HUES48 (cell line): ENCODE results near the gene POGZ.

Experiments
- H3K27ac ChIP-seq: one replicate; pipeline ENCODE4 v1.7.0; 2013; ENCODE audit warnings: low read depth, low read length, inconsistent platforms
- H3K27me3 ChIP-seq: 2 replicates; pipeline ENCODE4 v1.6.1; 2013; ENCODE audit warnings: mild to moderate bottlenecking, low read length; ENCODE audit not compliant: control insufficient read depth, insufficient read depth
- H3K36me3 ChIP-seq: 2 replicates; pipeline ENCODE4 v1.6.1; 2013; ENCODE audit warnings: low read length; ENCODE audit not compliant: control insufficient read depth, insufficient read depth
- H3K4me1 ChIP-seq: 2 replicates; pipeline ENCODE4 v1.6.1; 2013; ENCODE audit warnings: mild to moderate bottlenecking, low read length; ENCODE audit not compliant: control insufficient read depth, insufficient read depth
- H3K4me3 ChIP-seq: 2 replicates; pipeline ENCODE4 v1.5.1; 2013; ENCODE audit warnings: mild to moderate bottlenecking, low read depth, low read length
- H3K9ac ChIP-seq: 2 replicates; pipeline ENCODE4 v1.6.1; 2013; ENCODE audit warnings: mild to moderate bottlenecking, low read depth, low read length, moderate library complexity
- H3K9me3 ChIP-seq: 2 replicates; pipeline ENCODE4 v1.6.1; 2013; ENCODE audit warnings: low read length; ENCODE audit not compliant: control insufficient read depth, insufficient read depth

POGZ gene

GRCh38 chr1:151416231-151416630 lies 43.1 kb downstream of the POGZ start:
- Histone ChIP-seq H3K27ac (no peak overlapping the region), H3K4me3 (no peak overlapping the region), H3K9me3 (no peaks in the 10 kb centered on the region), H3K27me3 (no peaks in the 10 kb centered on the region), H3K9ac (no peak overlapping the region), H3K36me3 (peaks cover 91% of the 10 kb centered on the region), H3K4me1 (no peaks in the 10 kb centered on the region)

- Histone ChIP-seq H3K4me1 (no peaks in the 10 kb centered on the region), H3K4me3 (no peak overlapping the region), H3K9me3 (no peaks in the 10 kb centered on the region), H3K27ac (no peak overlapping the region), H3K27me3 (no peaks in the 10 kb centered on the region), H3K9ac (no peak overlapping the region), H3K36me3 (peaks cover 93% of the 10 kb centered on the region)
Observed at GRCh38 chr1:151411884-151412283, 47.4 kb downstream of the POGZ start.

GRCh38 chr1:151408891-151409290 lies 50.4 kb downstream of the POGZ start:
- Histone ChIP-seq H3K4me1 (no peaks in the 10 kb centered on the region), H3K27me3 (no peaks in the 10 kb centered on the region), H3K9ac (no peak overlapping the region), H3K9me3 (no peaks in the 10 kb centered on the region), H3K4me3 (no peak overlapping the region), H3K27ac (no peak overlapping the region), H3K36me3 (peaks cover 95% of the 10 kb centered on the region)

- H3K27ac ChIP-seq = no peak overlapping the region
- H3K36me3 ChIP-seq = peaks cover 99% of the 10 kb centered on the region
- no peaks in the 10 kb centered on the region for H3K4me1 ChIP-seq
- H3K4me3 ChIP-seq = no peak overlapping the region
- no peaks in the 10 kb centered on the region for H3K27me3 ChIP-seq
- no peaks in the 10 kb centered on the region for H3K9me3 ChIP-seq
- no peak overlapping the region for H3K9ac ChIP-seq
Observed at GRCh38 chr1:151407304-151407703, 52.0 kb downstream of the POGZ start.

GRCh38 chr1:151406176-151406575 lies 53.1 kb downstream of the POGZ start:
- H3K4me1 ChIP-seq = no peaks in the 10 kb centered on the region
- H3K4me3 ChIP-seq = no peak overlapping the region
- no peaks in the 10 kb centered on the region for H3K27me3 ChIP-seq
- H3K9me3 ChIP-seq = no peaks in the 10 kb centered on the region
- no peak overlapping the region for H3K27ac ChIP-seq
- peaks cover 99% of the 10 kb centered on the region for H3K36me3 ChIP-seq
- H3K9ac ChIP-seq = no peak overlapping the region

GRCh38 chr1:151405187-151405951 lies 53.9 kb downstream of the POGZ start:
- H3K27ac ChIP-seq = no peak overlapping the region
- H3K9me3 ChIP-seq = no peaks in the 10 kb centered on the region
- H3K4me3 ChIP-seq = no peak overlapping the region
- H3K4me1 ChIP-seq = 0 out of 2 replicates have a peak, but pooled peaks cover 3% of the 10 kb centered on the region
- H3K36me3 ChIP-seq = peaks cover 99% of the 10 kb centered on the region
- no peak overlapping the region for H3K9ac ChIP-seq
- H3K27me3 ChIP-seq = no peaks in the 10 kb centered on the region

GRCh38 chr1:151403612-151404011 lies 55.7 kb downstream of the POGZ start:
- H3K27ac ChIP-seq = no peak overlapping the region

GRCh38 chr1:151402764-151403163 lies 56.5 kb downstream of the POGZ start:
- no peaks in the 10 kb centered on the region for H3K9me3 ChIP-seq
- 0 out of 2 replicates have a peak, but pooled peaks cover 3% of the 10 kb centered on the region for H3K4me1 ChIP-seq
- H3K27ac ChIP-seq = no peak overlapping the region
- no peak overlapping the region for H3K9ac ChIP-seq
- H3K4me3 ChIP-seq = no peak overlapping the region
- no peaks in the 10 kb centered on the region for H3K27me3 ChIP-seq
- H3K36me3 ChIP-seq = peaks cover 74% of the 10 kb centered on the region

More at GRCh38 chr1:151403612-151404011, 55.7 kb downstream of the POGZ start:
- H3K9me3 ChIP-seq = no peaks in the 10 kb centered on the region
- no peak overlapping the region for H3K4me3 ChIP-seq
- no peaks in the 10 kb centered on the region for H3K27me3 ChIP-seq
- H3K36me3 ChIP-seq = peaks cover 83% of the 10 kb centered on the region
- 0 out of 2 replicates have a peak, but pooled peaks cover 3% of the 10 kb centered on the region for H3K4me1 ChIP-seq
- no peak overlapping the region for H3K9ac ChIP-seq

- peak overlapping the region; percentile 14 for H3K27ac ChIP-seq
- H3K4me1 ChIP-seq = 0 out of 2 replicates have a peak, but pooled peaks cover 3% of the 10 kb centered on the region
- H3K36me3 ChIP-seq = peaks cover 66% of the 10 kb centered on the region
Observed at GRCh38 chr1:151401860-151402259, 57.4 kb downstream of the POGZ start.

GRCh38 chr1:151401125-151401788 lies 58.0 kb downstream of the POGZ start:
- 0 out of 2 replicates have a peak, but pooled peaks cover 3% of the 10 kb centered on the region for H3K4me1 ChIP-seq
- no peaks in the 10 kb centered on the region for H3K27me3 ChIP-seq
- no peaks in the 10 kb centered on the region for H3K9me3 ChIP-seq
- H3K4me3 ChIP-seq = peak overlapping the region; percentile 70
- no peak overlapping the region for H3K9ac ChIP-seq
- H3K27ac ChIP-seq = peak overlapping the region; percentile 14
- H3K36me3 ChIP-seq = peaks cover 60% of the 10 kb centered on the region

More at GRCh38 chr1:151401860-151402259, 57.4 kb downstream of the POGZ start:
- Histone ChIP-seq H3K9ac (no peak overlapping the region), H3K27me3 (no peaks in the 10 kb centered on the region), H3K9me3 (no peaks in the 10 kb centered on the region), H3K4me3 (no peak overlapping the region)
